H9 (cell line): Measurements from ENCODE around the gene NME4. TPM values are rescaled to one million over a fixed set of nuclear protein-coding genes. Genes with fewer than 3 reads are reported as not detected.

Experiments used
- DNase-seq: peaks from one replicate; pipeline ENCODE4 v3.0.0-alpha.2; 2017
- H2AFZ ChIP-seq: one replicate; pipeline ENCODE4 v1.6.1; 2013; ENCODE audit warnings: mild to moderate bottlenecking, low read length, control low read depth, moderate library complexity
- H2AK5ac ChIP-seq: 2 replicates; pipeline ENCODE4 v1.6.1; 2013; ENCODE audit warnings: low read length, control low read depth, mixed read lengths; ENCODE audit not compliant: insufficient read length
- H2BK120ac ChIP-seq: one replicate; pipeline ENCODE4 v1.6.1; 2013; ENCODE audit warnings: low read depth, mild to moderate bottlenecking, low read length, control low read depth, inconsistent platforms; ENCODE audit not compliant: poor library complexity, severe bottlenecking
- H2BK12ac ChIP-seq: 2 replicates; pipeline ENCODE4 v1.6.1; 2013; ENCODE audit warnings: low read length, control low read depth, mixed read lengths, low read depth; ENCODE audit not compliant: insufficient read length
- H2BK15ac ChIP-seq: 2 replicates; pipeline ENCODE4 v1.6.1; 2013; ENCODE audit warnings: low read depth, low read length, control low read depth
- H2BK20ac ChIP-seq: one replicate; pipeline ENCODE4 v1.6.1; 2013; ENCODE audit warnings: low read depth, mild to moderate bottlenecking, low read length, control low read depth, inconsistent platforms; ENCODE audit not compliant: poor library complexity, severe bottlenecking
- H2BK5ac ChIP-seq: 2 replicates; pipeline ENCODE4 v1.6.1; 2013; ENCODE audit warnings: low read length, control low read depth, mixed read lengths; ENCODE audit not compliant: insufficient read length
- H3K14ac ChIP-seq: 2 replicates; pipeline ENCODE4 v1.6.1; 2013; ENCODE audit warnings: low read length, control low read depth; ENCODE audit not compliant: insufficient read depth
- H3K18ac ChIP-seq: 2 replicates; pipeline ENCODE4 v1.6.1; 2013; ENCODE audit warnings: low read depth, mild to moderate bottlenecking, mixed read lengths, low read length, control low read depth; ENCODE audit not compliant: insufficient read length
- H3K23ac ChIP-seq: 2 replicates; pipeline ENCODE4 v1.6.1; 2013; ENCODE audit warnings: low read length, control low read depth, mixed read lengths, low read depth; ENCODE audit not compliant: insufficient read length
- H3K23me2 ChIP-seq: 2 replicates; pipeline ENCODE4 v1.6.1; 2013; ENCODE audit warnings: low read depth, mild to moderate bottlenecking, mixed read lengths, low read length, control low read depth; ENCODE audit not compliant: insufficient read length, poor library complexity, severe bottlenecking
- H3K27ac ChIP-seq: 2 replicates; pipeline ENCODE4 v1.5.1; 2013; ENCODE audit warnings: low read length, control low read depth, mixed read lengths, low read depth; ENCODE audit not compliant: insufficient read length
- H3K27me3 ChIP-seq: 2 replicates; pipeline ENCODE4 v1.6.1; 2013; ENCODE audit warnings: low read length, control low read depth, inconsistent platforms; ENCODE audit not compliant: insufficient read depth
- H3K4ac ChIP-seq: 2 replicates; pipeline ENCODE4 v1.6.1; 2013; ENCODE audit warnings: low read depth, mild to moderate bottlenecking, control low read depth, inconsistent platforms, low read length, moderate library complexity
- H3K4me1 ChIP-seq: 2 replicates; pipeline ENCODE4 v1.6.1; 2013; ENCODE audit warnings: low read length, control low read depth, inconsistent platforms; ENCODE audit not compliant: insufficient read depth
- H3K4me2 ChIP-seq: 2 replicates; pipeline ENCODE4 v1.6.1; 2013; ENCODE audit warnings: low read length, control low read depth, mixed read lengths; ENCODE audit not compliant: insufficient read length, insufficient read depth
- H3K56ac ChIP-seq: 2 replicates; pipeline ENCODE4 v1.6.1; 2013; ENCODE audit warnings: low read depth, mild to moderate bottlenecking, mixed read lengths, low read length, control low read depth; ENCODE audit not compliant: insufficient read length
- H3K79me1 ChIP-seq: 2 replicates; pipeline ENCODE4 v1.6.1; 2013; ENCODE audit warnings: low read depth, mild to moderate bottlenecking, moderate library complexity, low read length, control low read depth, inconsistent platforms; ENCODE audit not compliant: insufficient read depth, poor library complexity, severe bottlenecking
- H3K79me2 ChIP-seq: 2 replicates; pipeline ENCODE4 v1.6.1; 2013; ENCODE audit warnings: low read length, control low read depth, inconsistent platforms; ENCODE audit not compliant: insufficient read depth
- H3K9ac ChIP-seq: 2 replicates; pipeline ENCODE4 v1.6.1; 2013; ENCODE audit warnings: low read length, control low read depth, mixed read lengths; ENCODE audit not compliant: insufficient read length; ENCODE audit errors: extremely low read depth
- H3K9me3 ChIP-seq: one replicate; pipeline ENCODE4 v1.6.1; 2013; ENCODE audit warnings: low read depth, low read length, inconsistent platforms; ENCODE audit not compliant: control insufficient read depth
- H3T11ph ChIP-seq: one replicate; pipeline ENCODE4 v1.6.1; 2013; ENCODE audit warnings: mild to moderate bottlenecking, low read length, control low read depth, inconsistent platforms
- H4K20me1 ChIP-seq: one replicate; pipeline ENCODE4 v1.6.1; 2013; ENCODE audit not compliant: control insufficient read depth, insufficient read length, insufficient read depth
- H4K5ac ChIP-seq: 2 replicates; pipeline ENCODE4 v1.6.1; 2013; ENCODE audit warnings: low read depth, mild to moderate bottlenecking, mixed read lengths, low read length, control low read depth; ENCODE audit not compliant: insufficient read length
- H4K8ac ChIP-seq: replicated peaks from 2 replicates; pipeline ENCODE4 v1.6.1; 2013; ENCODE audit warnings: low read length, control low read depth, mixed read lengths, low read depth; ENCODE audit not compliant: insufficient read length
- H4K91ac ChIP-seq: 2 replicates; pipeline ENCODE4 v1.6.1; 2013; ENCODE audit warnings: low read depth, mild to moderate bottlenecking, moderate library complexity, mixed read lengths, low read length, control low read depth; ENCODE audit not compliant: insufficient read length
- H3K27ac Mint-ChIP-seq, 3 experiments: 2 replicates in 2 of 3; 3 replicates in 1 of 3; pipeline ENCODE4 v1.8.0; 2020 to 2021; ENCODE audit warnings: mixed read lengths in 3 of 3, mild to moderate bottlenecking in 1 of 3, moderate library complexity in 1 of 3
- H3K27me3 Mint-ChIP-seq: 2 replicates; pipeline ENCODE4 v1.8.0; 2021; ENCODE audit warnings: low read depth, mild to moderate bottlenecking, moderate library complexity, mixed read lengths
- H3K36me3 Mint-ChIP-seq, 3 experiments: 2 replicates in 2 of 3; 3 replicates in 1 of 3; pipeline ENCODE4 v1.8.0; 2020 to 2021; ENCODE audit warnings: low read depth in 3 of 3, mixed read lengths in 3 of 3; ENCODE audit not compliant: insufficient read depth in 1 of 3
- H3K4me1 Mint-ChIP-seq, 2 experiments: 2 replicates each; pipeline ENCODE4 v1.8.0; 2020; ENCODE audit warnings: mixed read lengths in 2 of 2
- H3K4me3 Mint-ChIP-seq, 2 experiments: 2 replicates in 1 of 2; 3 replicates in 1 of 2; pipeline ENCODE4 v1.8.0; 2020 to 2021; ENCODE audit warnings: mild to moderate bottlenecking in 2 of 2, mixed read lengths in 2 of 2, moderate library complexity in 1 of 2
- H3K9me3 Mint-ChIP-seq, 2 experiments: 2 replicates in 1 of 2; 3 replicates in 1 of 2; pipeline ENCODE4 v1.8.0; 2020; ENCODE audit warnings: mild to moderate bottlenecking in 2 of 2, mixed read lengths in 2 of 2, moderate library complexity in 1 of 2
- WGBS: extraction: QIAGEN DNeasy Blood & Tissue Kit; methylation state at CpG from one replicate; pipeline ENCODE4 v1.1.7; 2013; ENCODE audit warnings: missing lambda C conversion rate, low lambda C conversion rate, mixed read lengths; ENCODE audit not compliant: insufficient read length; ENCODE audit errors: extremely low coverage; 5-methylcytosine and 5-hydroxymethylcytosine counted together
- total RNA-seq: library from RNA; stranded (reverse); gene quantifications from 2 replicates; pipeline ENCODE4 v1.2.1, GENCODE V29; 2021
- TF ChIP-seq, protein P1 (sequence below): fragments of 200-600 bp; sonication (generic); conservative IDR thresholded peaks from 3 replicates; pipeline ENCODE4 v1.8.0; 2021; ENCODE audit warnings: antibody characterized with exemption, mild to moderate bottlenecking

Gene NME4
- total RNA-seq, 1 experiment from 2014 or later = 320 TPM

DNA sequence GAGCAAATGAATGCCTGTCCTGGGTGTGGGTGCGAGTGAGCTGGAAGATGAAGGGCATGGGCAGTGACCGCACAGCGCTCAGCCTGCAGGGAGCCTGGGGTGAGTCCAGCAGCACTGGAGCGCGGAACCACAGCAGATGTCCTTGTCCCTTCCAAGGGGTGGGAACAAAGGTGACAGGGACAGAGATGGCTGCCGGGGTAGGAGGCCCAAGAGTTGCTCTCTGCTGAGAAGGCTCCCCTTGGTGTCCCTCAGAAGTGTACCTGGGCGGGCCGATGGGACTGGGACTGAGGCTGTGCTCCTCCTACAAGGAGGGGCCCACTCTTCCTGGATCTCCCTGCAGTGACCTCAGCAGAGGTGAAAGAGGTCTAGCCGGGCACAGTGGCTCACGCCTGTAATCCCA lies 7.6 kb upstream of the NME4 start:
- peaks cover 29 to 31% of the 10 kb centered on the region in 2 experiments for H3K4me1 Mint-ChIP-seq
- Histone ChIP-seq H3K4me1 (no peaks in the 10 kb centered on the region), H3T11ph (no peak overlapping the region), H2BK20ac (no peak overlapping the region), H3K27me3 (no peaks in the 10 kb centered on the region), H3K4ac (no peak overlapping the region), H4K91ac (no peak overlapping the region), H2BK5ac (no peak overlapping the region), H3K79me1 (no peaks in the 10 kb centered on the region), H2AFZ (no peak overlapping the region), H4K5ac (no peak overlapping the region), H3K56ac (no peak overlapping the region), H4K20me1 (no peaks in the 10 kb centered on the region), H3K27ac (no peak overlapping the region), H3K14ac (no peak overlapping the region), H3K9ac (no peak overlapping the region), H3K23ac (no peak overlapping the region), H3K18ac (no peak overlapping the region), H2BK120ac (no peak overlapping the region), H3K79me2 (no peaks in the 10 kb centered on the region), H3K9me3 (no peaks in the 10 kb centered on the region), H4K8ac (no peak overlapping the region), H2BK12ac (no peak overlapping the region), H2BK15ac (no peak overlapping the region), H3K23me2 (no peaks in the 10 kb centered on the region), H2AK5ac (no peak overlapping the region), H3K4me2 (no peak overlapping the region)
- TF ChIP-seq, protein P1, sequence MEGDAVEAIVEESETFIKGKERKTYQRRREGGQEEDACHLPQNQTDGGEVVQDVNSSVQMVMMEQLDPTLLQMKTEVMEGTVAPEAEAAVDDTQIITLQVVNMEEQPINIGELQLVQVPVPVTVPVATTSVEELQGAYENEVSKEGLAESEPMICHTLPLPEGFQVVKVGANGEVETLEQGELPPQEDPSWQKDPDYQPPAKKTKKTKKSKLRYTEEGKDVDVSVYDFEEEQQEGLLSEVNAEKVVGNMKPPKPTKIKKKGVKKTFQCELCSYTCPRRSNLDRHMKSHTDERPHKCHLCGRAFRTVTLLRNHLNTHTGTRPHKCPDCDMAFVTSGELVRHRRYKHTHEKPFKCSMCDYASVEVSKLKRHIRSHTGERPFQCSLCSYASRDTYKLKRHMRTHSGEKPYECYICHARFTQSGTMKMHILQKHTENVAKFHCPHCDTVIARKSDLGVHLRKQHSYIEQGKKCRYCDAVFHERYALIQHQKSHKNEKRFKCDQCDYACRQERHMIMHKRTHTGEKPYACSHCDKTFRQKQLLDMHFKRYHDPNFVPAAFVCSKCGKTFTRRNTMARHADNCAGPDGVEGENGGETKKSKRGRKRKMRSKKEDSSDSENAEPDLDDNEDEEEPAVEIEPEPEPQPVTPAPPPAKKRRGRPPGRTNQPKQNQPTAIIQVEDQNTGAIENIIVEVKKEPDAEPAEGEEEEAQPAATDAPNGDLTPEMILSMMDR = no peak
- no peak overlapping the region for H3K4me3 Mint-ChIP-seq
- no CpG with 5 or more reads among the region's 10 CpGs for WGBS
- peaks cover 7 to 17% (median 8%) of the 10 kb centered on the region in 3 experiments; a peak in 5 of 7 replicates for H3K36me3 Mint-ChIP-seq
- no peaks in the 10 kb centered on the region for H3K27me3 Mint-ChIP-seq
- DNase-seq = no peak
- peak overlapping the region in 1 of 3 experiments; percentile 55; a peak in 2 of 7 replicates for H3K27ac Mint-ChIP-seq
- H3K9me3 Mint-ChIP-seq = peaks cover 5 to 14% of the 10 kb centered on the region in 2 experiments
